HG02885 (cell line): ENCODE measurements around the gene CREG1.
"Not testable (repeated sequence)": the region's sequence is repeated elsewhere in the genome, so short reads cannot be mapped to it uniquely, and the experiment has no call there.

ENCODE experiments used
- ATAC-seq: cut with Tn5 transposase; IDR thresholded peaks from one replicate; pipeline ENCODE4 v1.9.1; 2021; ENCODE audit warnings: mild to moderate bottlenecking; ENCODE audit not compliant: unreplicated experiment, poor library complexity

The CREG1 gene

GRCh38 chr1:167553136-167554027 lies at the start of gene CREG1:
Gene CREG1 (minus strand): TSS chr1:167553762.
- peak; percentile 99 for ATAC-seq

- ATAC-seq, result no peak
Observed at GRCh38 chr1:167602840-167603239, 49.3 kb upstream of the CREG1 start.

- ATAC-seq, result peak; percentile 44
Observed at GRCh38 chr1:167601442-167602383, 48.2 kb upstream of the CREG1 start.

- ATAC-seq, result peak; percentile 87
Observed at GRCh38 chr1:167599957-167600581, 46.5 kb upstream of the CREG1 start.

- ATAC-seq, result no peak
Observed at GRCh38 chr1:167594822-167595221, 41.3 kb upstream of the CREG1 start.

GRCh38 chr1:167593860-167594259 lies 40.3 kb upstream of the CREG1 start:
- no peak for ATAC-seq

GRCh38 chr1:167592475-167592874 lies 38.9 kb upstream of the CREG1 start:
- no peak for ATAC-seq

GRCh38 chr1:167588361-167588760 lies 34.8 kb upstream of the CREG1 start:
- no peak for ATAC-seq

GRCh38 chr1:167587872-167588271 lies 34.3 kb upstream of the CREG1 start:
- no peak for ATAC-seq

GRCh38 chr1:167587342-167587741 lies 33.8 kb upstream of the CREG1 start:
- ATAC-seq, result no peak

- no peak for ATAC-seq
Observed at GRCh38 chr1:167584581-167584980, 31.0 kb upstream of the CREG1 start.

GRCh38 chr1:167582722-167583121 lies 29.2 kb upstream of the CREG1 start:
- no peak for ATAC-seq

- ATAC-seq, result no peak
Observed at GRCh38 chr1:167582064-167582463, 28.5 kb upstream of the CREG1 start.

- no peak for ATAC-seq
Observed at GRCh38 chr1:167579986-167580385, 26.4 kb upstream of the CREG1 start.

- ATAC-seq, result no peak
Observed at GRCh38 chr1:167578939-167579521, 25.5 kb upstream of the CREG1 start.

- ATAC-seq, result no peak
Observed at GRCh38 chr1:167575649-167576048, 22.1 kb upstream of the CREG1 start.

- ATAC-seq, result no peak
Observed at GRCh38 chr1:167573035-167573434, 19.5 kb upstream of the CREG1 start.

GRCh38 chr1:167570712-167571111 lies 17.1 kb upstream of the CREG1 start:
- ATAC-seq, result not testable (repeated sequence)

- ATAC-seq, result no peak
Observed at GRCh38 chr1:167567663-167568062, 14.1 kb upstream of the CREG1 start.

- no peak for ATAC-seq
Observed at GRCh38 chr1:167566766-167567165, 13.2 kb upstream of the CREG1 start.
